Mesenchymal stem cell (in vitro differentiated cells and primary cell): ENCODE data around the gene BTD.
A peak's percentile ranks its signal among the peaks of the same experiment; 100 is the strongest.

Experiments used
- DNase-seq: peaks from one replicate; pipeline ENCODE4 v3.0.0-alpha.2; 2013
- H2AFZ ChIP-seq: one replicate; pipeline ENCODE4 v1.6.1; 2013; ENCODE audit warnings: low read depth, mild to moderate bottlenecking, control low read depth, inconsistent platforms, low read length, moderate library complexity
- H2AK5ac ChIP-seq: 2 replicates; pipeline ENCODE4 v1.6.1; 2013; ENCODE audit warnings: low read length, moderate library complexity, mild to moderate bottlenecking, inconsistent platforms; ENCODE audit not compliant: severe bottlenecking
- H2BK120ac ChIP-seq: one replicate; pipeline ENCODE4 v1.6.1; 2013; ENCODE audit warnings: low read depth, mild to moderate bottlenecking, inconsistent platforms, low read length, moderate library complexity
- H2BK12ac ChIP-seq, 2 experiments: one replicate each; pipeline ENCODE4 v1.6.1; 2013; ENCODE audit warnings: inconsistent platforms in 2 of 2, low read length in 2 of 2, mild to moderate bottlenecking in 2 of 2, moderate library complexity in 2 of 2, control low read depth in 1 of 2
- H2BK15ac ChIP-seq: one replicate; pipeline ENCODE4 v1.6.1; 2013; ENCODE audit warnings: mild to moderate bottlenecking, low read depth, inconsistent platforms; ENCODE audit not compliant: poor library complexity, severe bottlenecking
- H2BK5ac ChIP-seq: 2 replicates; pipeline ENCODE4 v1.6.1; 2013; ENCODE audit warnings: low read depth, mild to moderate bottlenecking, low read length, control low read depth, inconsistent platforms; ENCODE audit not compliant: poor library complexity, severe bottlenecking
- H3K14ac ChIP-seq, 2 experiments: one replicate each; pipeline ENCODE4 v1.6.1; 2013; ENCODE audit warnings: inconsistent platforms in 2 of 2, low read length in 2 of 2, control low read depth in 1 of 2, mild to moderate bottlenecking in 1 of 2, moderate library complexity in 1 of 2
- H3K18ac ChIP-seq, 2 experiments: one replicate each; pipeline ENCODE4 v1.6.1; 2013; ENCODE audit warnings: inconsistent platforms in 2 of 2, low read length in 2 of 2, control low read depth in 1 of 2, low read depth in 1 of 2, mild to moderate bottlenecking in 1 of 2
- H3K23ac ChIP-seq, 2 experiments: one replicate each; pipeline ENCODE4 v1.6.1; 2013; ENCODE audit warnings: inconsistent platforms in 2 of 2, low read length in 2 of 2, mild to moderate bottlenecking in 2 of 2, moderate library complexity in 2 of 2, control low read depth in 1 of 2
- H3K27ac ChIP-seq: 2 replicates; pipeline ENCODE4 v1.5.1; 2013; ENCODE audit warnings: mild to moderate bottlenecking, moderate library complexity, low read length, control low read depth, inconsistent platforms; ENCODE audit not compliant: poor library complexity, severe bottlenecking
- H3K27me3 ChIP-seq, 2 experiments: 2 replicates each; pipeline versions ENCODE4 v1.6.1 to v1.7.0; 2013; ENCODE audit warnings: low read length in 2 of 2, mild to moderate bottlenecking in 2 of 2, moderate library complexity in 2 of 2, control low read depth in 1 of 2, inconsistent platforms in 1 of 2; ENCODE audit not compliant: control insufficient read depth in 1 of 2, insufficient read depth in 1 of 2
- H3K36me3 ChIP-seq, 2 experiments: 2 replicates each; pipeline versions ENCODE4 v1.6.1 to v1.7.0; 2013; ENCODE audit warnings: low read length in 2 of 2, control low read depth in 1 of 2, inconsistent platforms in 1 of 2, low read depth in 1 of 2, mild to moderate bottlenecking in 1 of 2; ENCODE audit not compliant: insufficient read depth in 2 of 2, control insufficient read depth in 1 of 2
- H3K4ac ChIP-seq, 2 experiments: one replicate each; pipeline ENCODE4 v1.6.1; 2013; ENCODE audit warnings: inconsistent platforms in 2 of 2, low read length in 2 of 2, mild to moderate bottlenecking in 2 of 2, moderate library complexity in 2 of 2, control low read depth in 1 of 2, low read depth in 1 of 2
- H3K4me1 ChIP-seq: 2 replicates; pipeline ENCODE4 v1.6.1; 2013; ENCODE audit warnings: low read depth, low read length, control low read depth; ENCODE audit not compliant: control insufficient read depth, insufficient read depth
- H3K4me2 ChIP-seq: 2 replicates; pipeline ENCODE4 v1.6.1; 2013; ENCODE audit warnings: low read length, mild to moderate bottlenecking, inconsistent platforms; ENCODE audit not compliant: poor library complexity, severe bottlenecking
- H3K4me3 ChIP-seq, 2 experiments: 2 replicates each; pipeline versions ENCODE4 v1.5.1 to v1.7.0; 2013; ENCODE audit warnings: low read length in 2 of 2, mild to moderate bottlenecking in 2 of 2, control low read depth in 1 of 2, low read depth in 1 of 2; ENCODE audit not compliant: insufficient read depth in 1 of 2
- H3K79me1 ChIP-seq: replicated peaks from 2 replicates; pipeline ENCODE4 v1.6.1; 2013; ENCODE audit warnings: mild to moderate bottlenecking, control low read depth, low read length, inconsistent platforms; ENCODE audit not compliant: poor library complexity, severe bottlenecking
- H3K9ac ChIP-seq: 2 replicates; pipeline ENCODE4 v1.7.0; 2013; ENCODE audit warnings: mild to moderate bottlenecking, low read length, moderate library complexity
- H3K9me3 ChIP-seq: 2 replicates; pipeline ENCODE4 v1.7.0; 2013; ENCODE audit warnings: mild to moderate bottlenecking, low read length; ENCODE audit not compliant: control insufficient read depth
- H4K8ac ChIP-seq: one replicate; pipeline ENCODE4 v1.6.1; 2013; ENCODE audit warnings: inconsistent platforms, mild to moderate bottlenecking, low read length, moderate library complexity
- H4K91ac ChIP-seq: one replicate; pipeline ENCODE4 v1.6.1; 2013; ENCODE audit warnings: mild to moderate bottlenecking, low read length, inconsistent platforms
- WGBS: methylation state at CpG from one replicate; pipeline ENCODE4 v1.1.7; 2013; ENCODE audit warnings: mixed read lengths; 5-methylcytosine and 5-hydroxymethylcytosine counted together

BTD gene

GRCh38 chr3:15651396-15651795 lies 49.9 kb downstream of the BTD start:
- Histone ChIP-seq H4K91ac (no peak overlapping the region), H3K9me3 (peaks cover 15% of the 10 kb centered on the region), H2BK15ac (no peak overlapping the region), H2BK5ac (no peak overlapping the region), H3K4me3 (no peak overlapping the region), H3K14ac (no peak overlapping the region), H3K36me3 (no peaks in the 10 kb centered on the region), H3K79me1 (no peaks in the 10 kb centered on the region), H3K18ac (peak overlapping the region in 1 of 2 experiments; percentile 28), H4K8ac (no peak overlapping the region), H3K4me1 (peaks cover 9% of the 10 kb centered on the region), H2BK12ac (peak overlapping the region in 1 of 2 experiments; percentile 62), H2AFZ (no peak overlapping the region), H3K4ac (no peak overlapping the region), H3K27ac (no peak overlapping the region), H3K9ac (no peak overlapping the region), H2BK120ac (no peak overlapping the region), H3K27me3 (no peaks in the 10 kb centered on the region), H3K23ac (no peak overlapping the region), H2AK5ac (no peak overlapping the region), H3K4me2 (no peak overlapping the region)
- WGBS, result 86% methylated on average over 7 of the region's 8 CpGs
- DNase-seq, result no peak

DNA sequence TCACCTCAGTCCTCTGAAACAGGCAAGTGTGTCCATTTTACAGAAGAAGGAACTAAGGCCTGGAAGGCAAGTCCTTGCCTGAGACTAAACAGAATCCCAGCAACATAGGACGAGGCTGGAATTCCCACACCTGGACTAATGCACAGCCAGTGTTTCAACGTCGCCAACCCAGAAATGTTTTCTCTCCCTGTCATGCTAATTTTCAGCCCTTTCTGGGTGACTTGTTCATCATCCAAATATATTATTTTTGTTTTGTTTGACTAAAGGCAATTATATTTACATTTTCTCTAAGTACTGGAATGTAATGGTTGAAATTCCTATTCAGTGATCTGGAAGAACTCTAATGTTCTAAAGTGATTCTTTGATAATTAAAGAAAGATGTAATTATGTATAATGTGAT lies 51.8 kb downstream of the BTD start:
- Histone ChIP-seq H3K9ac (no peak overlapping the region), H2BK15ac (no peak overlapping the region), H3K4me3 (no peak overlapping the region), H4K91ac (no peak overlapping the region), H3K14ac (no peak overlapping the region), H2BK5ac (no peak overlapping the region), H3K9me3 (peaks cover 26% of the 10 kb centered on the region), H3K36me3 (no peaks in the 10 kb centered on the region), H2BK120ac (no peak overlapping the region), H2AFZ (no peak overlapping the region), H2AK5ac (no peak overlapping the region), H3K18ac (peak overlapping the region in 1 of 2 experiments; percentile 38), H3K4me1 (peaks cover 1% of the 10 kb centered on the region), H4K8ac (no peak overlapping the region), H3K27me3 (no peaks in the 10 kb centered on the region), H3K27ac (no peak overlapping the region), H3K79me1 (no peaks in the 10 kb centered on the region), H3K23ac (no peak overlapping the region), H3K4ac (no peak overlapping the region), H2BK12ac (no peak overlapping the region), H3K4me2 (no peak overlapping the region)
- WGBS, result 64% methylated on average over 2 of the region's 3 CpGs
- DNase-seq, result no peak

DNA sequence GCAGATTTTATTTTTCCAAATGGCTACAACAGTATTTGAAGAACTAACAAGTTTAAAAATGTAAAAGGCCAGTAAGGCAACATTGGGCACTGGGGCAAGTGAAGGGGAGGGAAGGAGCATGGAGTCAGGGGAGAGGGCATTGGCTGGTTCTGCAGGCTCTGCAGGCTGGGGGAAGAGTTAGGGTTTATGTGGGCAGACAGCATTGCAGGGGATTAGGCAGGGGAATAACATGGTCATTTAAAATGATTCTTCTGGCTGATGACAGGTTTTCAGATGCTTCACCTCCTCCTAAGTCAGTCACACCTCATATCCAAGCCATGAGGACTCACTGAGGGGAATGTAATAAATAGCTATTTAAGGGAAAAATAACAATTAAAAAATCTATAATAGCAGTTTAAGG lies 52.6 kb downstream of the BTD start:
- Histone ChIP-seq H4K91ac (no peak overlapping the region), H4K8ac (no peak overlapping the region)

GRCh38 chr3:15654891-15655290 lies 53.3 kb downstream of the BTD start:
- Histone ChIP-seq H3K9me3 (peaks cover 26% of the 10 kb centered on the region), H3K4me3 (no peak overlapping the region), H3K4me2 (no peak overlapping the region), H2BK12ac (no peak overlapping the region), H4K91ac (no peak overlapping the region), H3K27me3 (no peaks in the 10 kb centered on the region), H3K36me3 (no peaks in the 10 kb centered on the region), H3K4ac (no peak overlapping the region), H2BK120ac (no peak overlapping the region), H3K14ac (no peak overlapping the region), H3K27ac (no peak overlapping the region), H2AK5ac (no peak overlapping the region), H3K18ac (no peak overlapping the region), H3K9ac (no peak overlapping the region), H2BK15ac (no peak overlapping the region), H2AFZ (no peak overlapping the region), H4K8ac (no peak overlapping the region), H2BK5ac (no peak overlapping the region), H3K79me1 (no peaks in the 10 kb centered on the region), H3K23ac (no peak overlapping the region), H3K4me1 (no peaks in the 10 kb centered on the region)
- no peak for DNase-seq
- 93% methylated on average over 8 of the region's 9 CpGs for WGBS

More for the DNA sequence above, 52.6 kb downstream of the BTD start:
- Histone ChIP-seq H3K36me3 (no peaks in the 10 kb centered on the region), H3K9ac (no peak overlapping the region), H2BK12ac (no peak overlapping the region), H2BK120ac (no peak overlapping the region), H2BK5ac (no peak overlapping the region), H3K27ac (no peak overlapping the region), H3K14ac (no peak overlapping the region), H3K4ac (no peak overlapping the region), H3K4me2 (no peak overlapping the region), H3K4me1 (no peaks in the 10 kb centered on the region), H2AK5ac (no peak overlapping the region), H2BK15ac (no peak overlapping the region), H3K27me3 (no peaks in the 10 kb centered on the region), H3K9me3 (peaks cover 26% of the 10 kb centered on the region), H2AFZ (peak overlapping the region; percentile 34), H3K23ac (no peak overlapping the region), H3K4me3 (no peak overlapping the region), H3K18ac (no peak overlapping the region), H3K79me1 (no peaks in the 10 kb centered on the region)
- no peak for DNase-seq
